SK-N-SH (cell line): ENCODE results near the gene KRT81. TPM values are rescaled to one million over a fixed set of nuclear protein-coding genes. Genes with fewer than 3 reads are reported as not detected.

Source experiments
- CTCF ChIA-PET: fragments of 300-600, 350-600 bp; formaldehyde crosslinking; extraction: SDS; loops from one replicate; lab custom pipeline; 2021; lab: Yijun Ruan, JAX
- POLR2A ChIA-PET: fragments of 350-600 bp; sonication (Branson Sonifier 250); formaldehyde crosslinking; extraction: SDS; loops from one replicate; lab custom pipeline; 2020; ENCODE audit warnings: antibody characterized with exemption, inconsistent platforms; lab: Yijun Ruan, JAX
- DNase-seq: peaks from one replicate; pipeline ENCODE4 v3.0.0; 2012
- H2AFZ ChIP-seq: fragments of 200-600 bp; sonication (generic); 2 replicates; pipeline ENCODE4 v1.8.1; 2016; ENCODE audit warnings: antibody characterized with exemption, mild to moderate bottlenecking, low read depth
- H3F3A ChIP-seq: fragments of 200-600 bp; sonication (generic); replicated peaks from 2 replicates; pipeline ENCODE3; 2016; ENCODE audit warnings: antibody characterized with exemption, mild to moderate bottlenecking; ENCODE audit not compliant: insufficient read depth
- H3K27ac ChIP-seq, 2 experiments: fragments of 200-500 bp in 1 of 2; fragments of 200-600 bp in 1 of 2; sonication (Bioruptor generic) in 1 of 2; sonication (generic), shearing (Covaris generic) in 1 of 2; 2 replicates each; pipeline versions ENCODE4 v1.5.1 to v1.6.1; 2014 to 2016; ENCODE audit warnings: low read depth in 2 of 2, inconsistent platforms in 1 of 2, low read length in 1 of 2, mild to moderate bottlenecking in 1 of 2, mixed read lengths in 1 of 2
- H3K27me3 ChIP-seq: fragments of 200-600 bp; sonication (generic), shearing (Covaris generic); 2 replicates; pipeline ENCODE4 v1.6.1; 2016; ENCODE audit warnings: mixed run types; ENCODE audit not compliant: insufficient read depth
- H3K36me3 ChIP-seq, 2 experiments: fragments of 200-500 bp in 1 of 2; fragments of 200-600 bp in 1 of 2; sonication (Bioruptor generic) in 1 of 2; sonication (generic) in 1 of 2; replicated peaks in 1 of 2; 2 replicates each; pipeline versions ENCODE3 to v1.5.1; 2014 to 2016; ENCODE audit warnings: low read length in 1 of 2, mild to moderate bottlenecking in 1 of 2; ENCODE audit not compliant: insufficient read depth in 2 of 2, control insufficient read depth in 1 of 2
- H3K4me1 ChIP-seq, 2 experiments: fragments of 200-500 bp in 1 of 2; fragments of 200-600 bp in 1 of 2; sonication (Bioruptor generic) in 1 of 2; sonication (generic), shearing (Covaris generic) in 1 of 2; 2 replicates each; pipeline versions ENCODE4 v1.5.1 to v1.6.1; 2014 to 2016; ENCODE audit warnings: low read depth in 1 of 2, low read length in 1 of 2, mixed run types in 1 of 2; ENCODE audit not compliant: insufficient read depth in 2 of 2, control insufficient read depth in 1 of 2
- H3K4me2 ChIP-seq: fragments of 200-600 bp; sonication (generic), shearing (Covaris generic); 2 replicates; pipeline ENCODE4 v1.6.1; 2017; ENCODE audit warnings: mixed run types
- H3K4me3 ChIP-seq, 2 experiments: fragments of 200-500 bp in 1 of 2; fragments of 200-600 bp in 1 of 2; sonication (Bioruptor generic) in 1 of 2; sonication (generic), shearing (Covaris generic) in 1 of 2; 2 replicates each; pipeline versions ENCODE4 v1.5.1 to v1.8.1; 2014 to 2016; ENCODE audit warnings: low read depth in 2 of 2, inconsistent platforms in 1 of 2, low read length in 1 of 2, mild to moderate bottlenecking in 1 of 2, mixed read lengths in 1 of 2, moderate library complexity in 1 of 2
- H3K79me2 ChIP-seq: fragments of 200-600 bp; sonication (generic); 2 replicates; pipeline ENCODE4 v1.8.1; 2017; ENCODE audit warnings: mild to moderate bottlenecking; ENCODE audit not compliant: insufficient read depth
- H3K9ac ChIP-seq: fragments of 200-600 bp; sonication (generic); 2 replicates; pipeline ENCODE4 v1.6.1; 2017; ENCODE audit warnings: mixed run types
- H3K9me2 ChIP-seq: fragments of 200-600 bp; sonication (generic); 2 replicates; pipeline ENCODE4 v1.6.1; 2017; ENCODE audit warnings: mixed run types
- H3K9me3 ChIP-seq: fragments of 200-600 bp; sonication (generic); 2 replicates; pipeline ENCODE4 v1.6.1; 2017; ENCODE audit warnings: mixed run types, mild to moderate bottlenecking, moderate library complexity
- H4K20me1 ChIP-seq: fragments of 200-600 bp; sonication (generic); 2 replicates; pipeline ENCODE4 v1.6.1; 2017; ENCODE audit warnings: mild to moderate bottlenecking, mixed run types; ENCODE audit not compliant: insufficient read depth
- FOXJ3 ChIP-seq: sonication (generic); formaldehyde crosslinking; IDR thresholded peaks from 2 replicates; pipeline ENCODE4 v1.5.1; 2020; ENCODE audit warnings: mild to moderate bottlenecking, missing genetic modification reagents
- FOXM1 ChIP-seq: IDR thresholded peaks from 2 replicates; pipeline ENCODE4 v1.4.0; 2012; ENCODE audit warnings: low read depth, mild to moderate bottlenecking
- MXI1 ChIP-seq: IDR thresholded peaks from 2 replicates; pipeline ENCODE4 v1.6.1; 2012; ENCODE audit warnings: mild to moderate bottlenecking, low read depth, low read length, improper control_type of control experiment
- RAD21 ChIP-seq: IDR thresholded peaks from 2 replicates; pipeline ENCODE4 v1.6.1; 2012; ENCODE audit warnings: mild to moderate bottlenecking, low read length
- RCOR1 ChIP-seq: fragments of 150-350 bp; IDR thresholded peaks from 2 replicates; pipeline ENCODE4 v1.6.1; 2017; ENCODE audit warnings: antibody characterized with exemption, low read length
- RXRA ChIP-seq: IDR thresholded peaks from 2 replicates; pipeline ENCODE4 v1.4.0; 2012; ENCODE audit warnings: low read depth, mild to moderate bottlenecking, borderline replicate concordance
- SMC3 ChIP-seq: IDR thresholded peaks from 2 replicates; pipeline ENCODE4 v1.6.1; 2012; ENCODE audit warnings: low read depth, low read length, improper control_type of control experiment
- TAF1 ChIP-seq: IDR thresholded peaks from 2 replicates; pipeline ENCODE4 v1.6.1; 2012; ENCODE audit warnings: low read depth, mild to moderate bottlenecking, low read length, moderate library complexity, borderline replicate concordance
- TCF12 ChIP-seq: IDR thresholded peaks from 2 replicates; pipeline ENCODE4 v1.4.0; 2012
- TEAD4 ChIP-seq: IDR thresholded peaks from 2 replicates; pipeline ENCODE4 v1.4.0; 2012; ENCODE audit warnings: mild to moderate bottlenecking, borderline replicate concordance; ENCODE audit not compliant: insufficient read depth
- WGBS: methylation state at CpG from one replicate; pipeline ENCODE4 v1.1.6; 2017; ENCODE audit warnings: low lambda C conversion rate; 5-methylcytosine and 5-hydroxymethylcytosine counted together
- polyA plus RNA-seq, 3 experiments: library from polyadenylated mRNA; depleted of rRNA; stranded (reverse); fragments of >200 nt; gene quantifications; 2 replicates each; pipeline ENCODE4 v1.2.3, GENCODE V29; 2012
- TF ChIP-seq, protein P1 (sequence below): IDR thresholded peaks from 2 replicates; pipeline ENCODE4 v1.6.1; 2012; ENCODE audit warnings: mild to moderate bottlenecking, low read depth, low read length, moderate library complexity
- TF ChIP-seq, protein P2 (sequence below): IDR thresholded peaks from 2 replicates; pipeline ENCODE4; 2012
- TF ChIP-seq, protein P3 (sequence below): fragments of 150-350 bp; IDR thresholded peaks from 2 replicates; pipeline ENCODE4 v1.6.1; 2017; ENCODE audit warnings: antibody characterized with exemption, low read length, low read depth, borderline replicate concordance

The KRT81 gene
- polyA plus RNA-seq, 1 of the 3 experiments (the other 2 are of a cell fraction): 1.9 TPM

DNA sequence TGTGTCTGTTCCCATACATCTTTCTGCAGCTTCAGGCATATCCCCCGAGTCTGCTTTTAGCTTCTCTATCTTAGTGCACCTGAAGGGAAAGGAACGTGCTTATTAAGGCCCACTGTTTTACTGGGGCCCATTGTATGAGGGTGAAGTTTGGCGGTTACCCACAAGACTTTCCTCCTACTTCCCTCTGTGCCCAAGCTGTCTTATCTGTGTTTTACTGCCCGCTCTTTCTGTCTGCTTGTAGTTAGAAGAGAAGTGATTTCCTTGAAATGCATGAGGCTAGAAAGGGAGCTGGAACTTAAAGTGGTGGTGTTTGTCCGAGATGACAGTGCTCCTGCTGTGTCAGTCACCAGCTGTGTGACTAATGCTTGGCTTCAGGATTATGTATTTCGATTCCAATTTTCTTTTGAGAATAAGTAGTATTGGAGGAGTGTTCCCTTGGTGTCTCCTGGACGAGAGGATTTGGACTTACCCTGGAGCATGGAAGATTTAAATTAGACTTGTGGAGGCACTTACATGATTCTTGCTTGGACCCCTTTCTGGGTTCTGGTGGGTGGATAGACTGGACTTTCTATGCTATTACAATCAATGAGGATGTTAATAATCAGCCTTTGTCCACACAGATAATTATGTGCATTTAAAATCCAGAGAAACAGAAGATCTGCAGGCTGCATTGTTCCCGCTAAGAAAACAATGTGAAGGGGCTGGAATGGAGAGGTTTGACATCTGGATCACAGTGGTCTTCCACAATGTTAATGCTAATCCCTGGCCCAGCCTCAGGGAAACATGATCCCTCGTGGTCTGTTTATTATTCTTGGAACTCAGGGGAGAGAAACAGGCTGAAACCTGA lies 30.8 kb downstream of the KRT81 start:
- Histone ChIP-seq H3K9ac (no peak overlapping the region), H3K9me3 (no peaks in the 10 kb centered on the region), H2AFZ (no peak overlapping the region), H3K36me3 (no peaks in the 10 kb centered on the region), H3K79me2 (no peaks in the 10 kb centered on the region), H4K20me1 (no peaks in the 10 kb centered on the region), H3K4me3 (no peak overlapping the region), H3K4me1 (peaks cover 3 to 16% of the 10 kb centered on the region in 2 experiments; a peak in 3 of 4 replicates)
- 76% methylated on average over 9 of the region's 9 CpGs for WGBS
- CTCF ChIA-PET: interaction anchor here (0.8 to 6.8 kb wide), 4 partner anchors 13 to 66 kb away, joined by 3 to 42 read pairs (median 11); no protein-coding TSS in a partner anchor
- POLR2A ChIA-PET: no interaction called here
- no peak for DNase-seq
- TF ChIP-seq RAD21: no peak
- TF ChIP-seq, protein P1, sequence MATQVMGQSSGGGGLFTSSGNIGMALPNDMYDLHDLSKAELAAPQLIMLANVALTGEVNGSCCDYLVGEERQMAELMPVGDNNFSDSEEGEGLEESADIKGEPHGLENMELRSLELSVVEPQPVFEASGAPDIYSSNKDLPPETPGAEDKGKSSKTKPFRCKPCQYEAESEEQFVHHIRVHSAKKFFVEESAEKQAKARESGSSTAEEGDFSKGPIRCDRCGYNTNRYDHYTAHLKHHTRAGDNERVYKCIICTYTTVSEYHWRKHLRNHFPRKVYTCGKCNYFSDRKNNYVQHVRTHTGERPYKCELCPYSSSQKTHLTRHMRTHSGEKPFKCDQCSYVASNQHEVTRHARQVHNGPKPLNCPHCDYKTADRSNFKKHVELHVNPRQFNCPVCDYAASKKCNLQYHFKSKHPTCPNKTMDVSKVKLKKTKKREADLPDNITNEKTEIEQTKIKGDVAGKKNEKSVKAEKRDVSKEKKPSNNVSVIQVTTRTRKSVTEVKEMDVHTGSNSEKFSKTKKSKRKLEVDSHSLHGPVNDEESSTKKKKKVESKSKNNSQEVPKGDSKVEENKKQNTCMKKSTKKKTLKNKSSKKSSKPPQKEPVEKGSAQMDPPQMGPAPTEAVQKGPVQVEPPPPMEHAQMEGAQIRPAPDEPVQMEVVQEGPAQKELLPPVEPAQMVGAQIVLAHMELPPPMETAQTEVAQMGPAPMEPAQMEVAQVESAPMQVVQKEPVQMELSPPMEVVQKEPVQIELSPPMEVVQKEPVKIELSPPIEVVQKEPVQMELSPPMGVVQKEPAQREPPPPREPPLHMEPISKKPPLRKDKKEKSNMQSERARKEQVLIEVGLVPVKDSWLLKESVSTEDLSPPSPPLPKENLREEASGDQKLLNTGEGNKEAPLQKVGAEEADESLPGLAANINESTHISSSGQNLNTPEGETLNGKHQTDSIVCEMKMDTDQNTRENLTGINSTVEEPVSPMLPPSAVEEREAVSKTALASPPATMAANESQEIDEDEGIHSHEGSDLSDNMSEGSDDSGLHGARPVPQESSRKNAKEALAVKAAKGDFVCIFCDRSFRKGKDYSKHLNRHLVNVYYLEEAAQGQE: no peak
- TF ChIP-seq RXRA: no peak
- TF ChIP-seq, protein P2, sequence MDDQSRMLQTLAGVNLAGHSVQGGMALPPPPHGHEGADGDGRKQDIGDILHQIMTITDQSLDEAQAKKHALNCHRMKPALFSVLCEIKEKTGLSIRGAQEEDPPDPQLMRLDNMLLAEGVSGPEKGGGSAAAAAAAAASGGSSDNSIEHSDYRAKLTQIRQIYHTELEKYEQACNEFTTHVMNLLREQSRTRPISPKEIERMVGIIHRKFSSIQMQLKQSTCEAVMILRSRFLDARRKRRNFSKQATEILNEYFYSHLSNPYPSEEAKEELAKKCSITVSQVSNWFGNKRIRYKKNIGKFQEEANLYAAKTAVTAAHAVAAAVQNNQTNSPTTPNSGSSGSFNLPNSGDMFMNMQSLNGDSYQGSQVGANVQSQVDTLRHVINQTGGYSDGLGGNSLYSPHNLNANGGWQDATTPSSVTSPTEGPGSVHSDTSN: 0 out of 2 replicates have a peak, but pooled peaks have one; percentile 12
- no peak for TF ChIP-seq RCOR1
- TF ChIP-seq FOXM1: no peak
- TF ChIP-seq, protein P3, sequence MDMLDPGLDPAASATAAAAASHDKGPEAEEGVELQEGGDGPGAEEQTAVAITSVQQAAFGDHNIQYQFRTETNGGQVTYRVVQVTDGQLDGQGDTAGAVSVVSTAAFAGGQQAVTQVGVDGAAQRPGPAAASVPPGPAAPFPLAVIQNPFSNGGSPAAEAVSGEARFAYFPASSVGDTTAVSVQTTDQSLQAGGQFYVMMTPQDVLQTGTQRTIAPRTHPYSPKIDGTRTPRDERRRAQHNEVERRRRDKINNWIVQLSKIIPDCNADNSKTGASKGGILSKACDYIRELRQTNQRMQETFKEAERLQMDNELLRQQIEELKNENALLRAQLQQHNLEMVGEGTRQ: no peak
- TF ChIP-seq TEAD4: no peak
- TF ChIP-seq FOXJ3 (CRISPR knock-in tag): no peak
- no peak for TF ChIP-seq SMC3
- TF ChIP-seq TCF12: 0 out of 2 replicates have a peak, but pooled peaks have one; percentile 12
- TF ChIP-seq TAF1: no peak
- no peak for TF ChIP-seq MXI1
- TF ChIP-seq, all 33 proteins: peak for 2
- H3K4me2 ChIP-seq: peak overlapping the region; percentile 24; the same call in 1 of the 2 replicates
- peaks cover 7% of the 10 kb centered on the region for H3F3A ChIP-seq
- H3K9me2 ChIP-seq: no peaks in the 10 kb centered on the region
- H3K27ac ChIP-seq: peak overlapping the region in 1 of 2 experiments; percentile 21; a peak in 1 of 4 replicates
- H3K27me3 ChIP-seq: no peaks in the 10 kb centered on the region
